ENCODE results near the gene PHGDH. TPM values are rescaled to one million over a fixed set of nuclear protein-coding genes. Genes with fewer than 3 reads are reported as not detected.
"Not testable (repeated sequence)": the region's sequence is repeated elsewhere in the genome, so short reads cannot be mapped to it uniquely, and the experiment has no call there.

The PHGDH gene
- polyA plus RNA-seq, 1 donor = 52.2 TPM

- no peak for DNase-seq (ENCODE audit: low read depth)
These were observed 51.2 kb downstream of the PHGDH start for GRCh38 chr1:119762953-119763352.

- no peak for DNase-seq (ENCODE audit: low read depth)
These were observed 52.5 kb downstream of the PHGDH start for GRCh38 chr1:119764220-119764619.

GRCh38 chr1:119766374-119766794, 54.6 kb downstream of the PHGDH start:
- DNase-seq (ENCODE audit: low read depth) = no peak

GRCh38 chr1:119767486-119767885, 55.8 kb downstream of the PHGDH start:
- DNase-seq (ENCODE audit: low read depth) = no peak

GRCh38 chr1:119768778-119769177, 57.0 kb downstream of the PHGDH start, which contains the start of gene HMGCS2:
Gene HMGCS2, minus strand, starts transcription at chr1:119768905. Its CDS starts 61 bp downstream, at chr1:119768844.
- DNase-seq (ENCODE audit: low read depth) = no peak

- DNase-seq (ENCODE audit: low read depth) = no peak
These were observed 59.3 kb downstream of the PHGDH start for GRCh38 chr1:119771016-119771415.

GRCh38 chr1:119771770-119772169, 60.0 kb downstream of the PHGDH start:
- DNase-seq (ENCODE audit: low read depth) = no peak

GRCh38 chr1:119772298-119772697, 60.6 kb downstream of the PHGDH start:
- no peak for DNase-seq (ENCODE audit: low read depth)

GRCh38 chr1:119773711-119774241, 62.0 kb downstream of the PHGDH start:
- no peak for DNase-seq (ENCODE audit: low read depth)

GRCh38 chr1:119774746-119775490, 63.2 kb downstream of the PHGDH start:
- DNase-seq (ENCODE audit: low read depth) = no peak

GRCh38 chr1:119778359-119778758, 66.6 kb downstream of the PHGDH start:
- no peak for DNase-seq (ENCODE audit: low read depth)

- no peak for DNase-seq (ENCODE audit: low read depth)
These were observed 67.3 kb downstream of the PHGDH start for GRCh38 chr1:119778886-119779560.

GRCh38 chr1:119779869-119780356, 68.2 kb downstream of the PHGDH start:
- DNase-seq (ENCODE audit: low read depth) = peak; percentile 67

- DNase-seq (ENCODE audit: low read depth) = no peak
These were observed 69.9 kb downstream of the PHGDH start for GRCh38 chr1:119781434-119782210.

GRCh38 chr1:119782631-119783325, 71.0 kb downstream of the PHGDH start:
- DNase-seq (ENCODE audit: low read depth) = no peak

GRCh38 chr1:119783354-119784185, 71.8 kb downstream of the PHGDH start:
- DNase-seq (ENCODE audit: low read depth) = no peak

GRCh38 chr1:119784191-119784781, 72.6 kb downstream of the PHGDH start:
- DNase-seq (ENCODE audit: low read depth) = no peak

- DNase-seq (ENCODE audit: low read depth) = not testable (repeated sequence)
These were observed 74.3 kb downstream of the PHGDH start for GRCh38 chr1:119786046-119786445.

GRCh38 chr1:119786473-119787050, 74.8 kb downstream of the PHGDH start:
- DNase-seq (ENCODE audit: low read depth) = not testable (repeated sequence)

GRCh38 chr1:119787776-119788175, 76.0 kb downstream of the PHGDH start:
- DNase-seq (ENCODE audit: low read depth) = no peak
